HL-60 (cell line): ENCODE data around the gene TAF4.

ENCODE experiments used
- CTCF ChIP-seq: IDR thresholded peaks from one replicate; pipeline ENCODE4 v1.5.1; 2011; ENCODE audit warnings: low read length, control low read depth, inconsistent platforms; ENCODE audit not compliant: insufficient read depth
- POLR2AphosphoS5 ChIP-seq: IDR thresholded peaks from 2 replicates; pipeline ENCODE4 v1.6.1; 2012; ENCODE audit warnings: low read depth
- TF ChIP-seq, protein P1 (sequence below): IDR thresholded peaks from 2 replicates; pipeline ENCODE4 v1.6.1; 2012; ENCODE audit warnings: low read depth; ENCODE audit not compliant: insufficient replicate concordance

DNA sequence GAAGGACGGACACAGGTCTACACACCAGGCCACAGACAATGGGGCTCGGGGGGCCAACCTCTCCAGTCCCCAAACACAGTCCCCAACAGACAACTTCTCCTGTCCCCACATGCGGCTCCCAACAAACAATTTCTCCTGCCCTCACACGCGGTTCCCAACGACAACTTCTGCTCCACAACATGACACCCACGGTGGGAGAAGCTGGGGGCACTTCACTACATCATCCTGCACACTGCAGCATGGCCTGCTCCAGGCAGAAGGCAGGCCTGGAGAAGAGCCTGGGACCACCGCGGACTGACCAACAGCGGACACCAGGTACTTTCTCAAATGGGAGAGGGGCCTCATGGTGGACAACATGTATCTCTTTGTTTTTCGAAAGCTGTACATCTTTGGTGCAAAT, 6.7 kb downstream of the TAF4 start:
- TF ChIP-seq, protein P1, sequence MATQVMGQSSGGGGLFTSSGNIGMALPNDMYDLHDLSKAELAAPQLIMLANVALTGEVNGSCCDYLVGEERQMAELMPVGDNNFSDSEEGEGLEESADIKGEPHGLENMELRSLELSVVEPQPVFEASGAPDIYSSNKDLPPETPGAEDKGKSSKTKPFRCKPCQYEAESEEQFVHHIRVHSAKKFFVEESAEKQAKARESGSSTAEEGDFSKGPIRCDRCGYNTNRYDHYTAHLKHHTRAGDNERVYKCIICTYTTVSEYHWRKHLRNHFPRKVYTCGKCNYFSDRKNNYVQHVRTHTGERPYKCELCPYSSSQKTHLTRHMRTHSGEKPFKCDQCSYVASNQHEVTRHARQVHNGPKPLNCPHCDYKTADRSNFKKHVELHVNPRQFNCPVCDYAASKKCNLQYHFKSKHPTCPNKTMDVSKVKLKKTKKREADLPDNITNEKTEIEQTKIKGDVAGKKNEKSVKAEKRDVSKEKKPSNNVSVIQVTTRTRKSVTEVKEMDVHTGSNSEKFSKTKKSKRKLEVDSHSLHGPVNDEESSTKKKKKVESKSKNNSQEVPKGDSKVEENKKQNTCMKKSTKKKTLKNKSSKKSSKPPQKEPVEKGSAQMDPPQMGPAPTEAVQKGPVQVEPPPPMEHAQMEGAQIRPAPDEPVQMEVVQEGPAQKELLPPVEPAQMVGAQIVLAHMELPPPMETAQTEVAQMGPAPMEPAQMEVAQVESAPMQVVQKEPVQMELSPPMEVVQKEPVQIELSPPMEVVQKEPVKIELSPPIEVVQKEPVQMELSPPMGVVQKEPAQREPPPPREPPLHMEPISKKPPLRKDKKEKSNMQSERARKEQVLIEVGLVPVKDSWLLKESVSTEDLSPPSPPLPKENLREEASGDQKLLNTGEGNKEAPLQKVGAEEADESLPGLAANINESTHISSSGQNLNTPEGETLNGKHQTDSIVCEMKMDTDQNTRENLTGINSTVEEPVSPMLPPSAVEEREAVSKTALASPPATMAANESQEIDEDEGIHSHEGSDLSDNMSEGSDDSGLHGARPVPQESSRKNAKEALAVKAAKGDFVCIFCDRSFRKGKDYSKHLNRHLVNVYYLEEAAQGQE, result no peak
- no peak for TF ChIP-seq CTCF
- TF ChIP-seq POLR2AphosphoS5, result no peak
